H1 (cell line): ENCODE results near the gene CES4A. TPM values are rescaled to one million over a fixed set of nuclear protein-coding genes. Genes with fewer than 3 reads are reported as not detected.
A peak's percentile ranks its signal among the peaks of the same experiment; 100 is the strongest.

Source experiments
- CTCF ChIA-PET: fragments of 300-600 bp; sonication (Branson Sonifier 250); formaldehyde crosslinking; loops from one replicate; lab custom pipeline; 2021; ENCODE audit not compliant: partially characterized antibody; lab: Charles Lee
- POLR2A ChIA-PET: fragments of 300-600 bp; sonication (Branson Sonifier 250); formaldehyde crosslinking; loops from one replicate; lab custom pipeline; 2021; ENCODE audit warnings: inconsistent platforms; ENCODE audit not compliant: partially characterized antibody; lab: Charles Lee
- DNase-seq, 2 experiments: peaks; one replicate each; pipeline versions ENCODE4 v3.0.0 to v3.0.0-alpha.2; 2010 to 2022; ENCODE audit warnings: low spot score in 2 of 2, low read depth in 1 of 2, mixed read lengths in 1 of 2
- FAIRE-seq: peaks from 2 replicates; lab custom pipeline; 2011; peaks lifted over from hg19 to GRCh38; lab: Jason Lieb, UNC
- H2AFZ ChIP-seq: 2 replicates; pipeline ENCODE4 v1.8.1; 2012; ENCODE audit warnings: low read length, inconsistent platforms
- H2AK5ac ChIP-seq: 2 replicates; pipeline ENCODE4 v1.6.1; 2013; ENCODE audit warnings: low read depth, low read length
- H2BK120ac ChIP-seq: replicated peaks from 2 replicates; pipeline ENCODE3; 2013; ENCODE audit warnings: low read depth, low read length, inconsistent platforms
- H2BK12ac ChIP-seq: 2 replicates; pipeline ENCODE4 v1.6.1; 2013; ENCODE audit warnings: low read depth, low read length
- H2BK15ac ChIP-seq: 2 replicates; pipeline ENCODE4 v1.6.1; 2013; ENCODE audit warnings: low read length
- H2BK20ac ChIP-seq: 2 replicates; pipeline ENCODE4 v1.6.1; 2013; ENCODE audit warnings: low read length
- H2BK5ac ChIP-seq: 2 replicates; pipeline ENCODE4 v1.6.1; 2013; ENCODE audit warnings: low read depth, low read length
- H3K14ac ChIP-seq: 2 replicates; pipeline ENCODE4 v1.6.1; 2013; ENCODE audit warnings: inconsistent platforms; ENCODE audit not compliant: insufficient read length
- H3K18ac ChIP-seq: 2 replicates; pipeline ENCODE4 v1.6.1; 2013; ENCODE audit warnings: low read length; ENCODE audit errors: extremely low read depth
- H3K23ac ChIP-seq: 2 replicates; pipeline ENCODE4 v1.6.1; 2013; ENCODE audit warnings: inconsistent platforms; ENCODE audit not compliant: insufficient read length
- H3K23me2 ChIP-seq: 2 replicates; pipeline ENCODE4 v1.6.1; 2013; ENCODE audit warnings: low read depth, low read length
- H3K27ac ChIP-seq: 2 replicates; pipeline ENCODE4 v1.6.1; 2011; ENCODE audit warnings: low read depth, low read length, inconsistent platforms
- H3K27me3 ChIP-seq, 4 experiments: replicated peaks in 1 of 4; 1 replicate in 1 of 4; 2 replicates in 3 of 4; pipeline versions ENCODE4 v1.6.1 to v1.8.1; 2011 to 2013; ENCODE audit warnings: low read length in 3 of 4, mild to moderate bottlenecking in 3 of 4, inconsistent platforms in 2 of 4, mixed read lengths in 2 of 4, moderate library complexity in 1 of 4; ENCODE audit not compliant: control insufficient read depth in 3 of 4, insufficient read depth in 3 of 4; ENCODE audit errors: extremely low read depth in 1 of 4
- H3K36me3 ChIP-seq, 4 experiments: 2 replicates each; pipeline versions ENCODE4 v1.6.1 to v1.8.1; 2011 to 2013; ENCODE audit warnings: mild to moderate bottlenecking in 4 of 4, low read length in 3 of 4, moderate library complexity in 2 of 4, control low read depth in 1 of 4, inconsistent platforms in 1 of 4; ENCODE audit not compliant: insufficient read depth in 4 of 4, control insufficient read depth in 2 of 4
- H3K4ac ChIP-seq: replicated peaks from 2 replicates; pipeline ENCODE3; 2013; ENCODE audit warnings: low read length, low read depth, mixed read lengths, inconsistent platforms; ENCODE audit not compliant: insufficient read length
- H3K4me1 ChIP-seq, 4 experiments: replicated peaks in 1 of 4; 1 replicate in 1 of 4; 2 replicates in 3 of 4; pipeline versions ENCODE4 v1.6.1 to v1.8.1; 2011 to 2013; ENCODE audit warnings: low read length in 3 of 4, inconsistent platforms in 2 of 4, mixed read lengths in 1 of 4; ENCODE audit not compliant: insufficient read depth in 4 of 4, control insufficient read depth in 3 of 4
- H3K4me2 ChIP-seq, 2 experiments: 2 replicates each; pipeline versions ENCODE4 v1.6.1 to v1.8.1; 2011 to 2013; ENCODE audit warnings: low read depth in 2 of 2, low read length in 2 of 2, control low read depth in 1 of 2, inconsistent platforms in 1 of 2, mild to moderate bottlenecking in 1 of 2; ENCODE audit not compliant: insufficient read depth in 1 of 2
- H3K4me3 ChIP-seq, 4 experiments: fragments of 200-600, 300-600 bp in 1 of 4; sonication (generic), shearing (Covaris generic), sonication (Bioruptor Twin) in 1 of 4; 2 replicates each; pipeline versions ENCODE4 v1.5.1 to v1.8.1; 2011 to 2016; ENCODE audit warnings: low read length in 4 of 4, low read depth in 3 of 4, control low read depth in 2 of 4, inconsistent platforms in 2 of 4, mild to moderate bottlenecking in 2 of 4, mixed read lengths in 1 of 4, moderate library complexity in 1 of 4; ENCODE audit not compliant: insufficient read depth in 2 of 4; ENCODE audit errors: extremely low read depth in 1 of 4
- H3K56ac ChIP-seq: replicated peaks from 2 replicates; pipeline ENCODE3; 2013; ENCODE audit warnings: low read depth, mild to moderate bottlenecking, mixed read lengths, low read length, inconsistent platforms; ENCODE audit not compliant: insufficient read length
- H3K79me1 ChIP-seq: 2 replicates; pipeline ENCODE4 v1.6.1; 2013; ENCODE audit warnings: low read depth, low read length, control low read depth
- H3K79me2 ChIP-seq, 2 experiments: 2 replicates each; pipeline versions ENCODE4 v1.6.1 to v1.8.1; 2012 to 2013; ENCODE audit warnings: low read length in 2 of 2, mild to moderate bottlenecking in 2 of 2, inconsistent platforms in 1 of 2; ENCODE audit not compliant: insufficient read depth in 2 of 2, control insufficient read depth in 1 of 2
- H3K9ac ChIP-seq, 4 experiments: replicated peaks in 1 of 4; 1 replicate in 1 of 4; 2 replicates in 3 of 4; pipeline versions ENCODE4 v1.6.1 to v1.8.1; 2011 to 2013; ENCODE audit warnings: low read depth in 3 of 4, low read length in 3 of 4, control low read depth in 2 of 4, mild to moderate bottlenecking in 2 of 4, moderate library complexity in 2 of 4, inconsistent platforms in 1 of 4; ENCODE audit errors: extremely low read depth in 1 of 4
- H3K9me3 ChIP-seq, 2 experiments: 2 replicates each; pipeline versions ENCODE4 v1.6.1 to v1.8.1; 2012 to 2013; ENCODE audit warnings: mild to moderate bottlenecking in 2 of 2, moderate library complexity in 2 of 2, control low read depth in 1 of 2, inconsistent platforms in 1 of 2, low read depth in 1 of 2, low read length in 1 of 2, mixed read lengths in 1 of 2; ENCODE audit not compliant: insufficient read depth in 2 of 2
- H4K20me1 ChIP-seq, 2 experiments: replicated peaks in 1 of 2; 2 replicates each; pipeline versions ENCODE3 to v1.8.1; 2011 to 2013; ENCODE audit warnings: inconsistent platforms in 2 of 2, low read length in 2 of 2, mild to moderate bottlenecking in 1 of 2; ENCODE audit not compliant: insufficient read depth in 2 of 2, control insufficient read depth in 1 of 2
- H4K5ac ChIP-seq: 2 replicates; pipeline ENCODE4 v1.6.1; 2013; ENCODE audit warnings: low read length, low read depth, mixed read lengths, inconsistent platforms; ENCODE audit not compliant: insufficient read length
- H4K8ac ChIP-seq: 2 replicates; pipeline ENCODE4 v1.8.0; 2013; ENCODE audit warnings: mild to moderate bottlenecking, moderate library complexity, low read length, inconsistent platforms; ENCODE audit not compliant: insufficient read depth; ENCODE audit errors: extremely low read depth
- H4K91ac ChIP-seq: replicated peaks from 2 replicates; pipeline ENCODE3; 2013; ENCODE audit warnings: low read length, mixed read lengths, inconsistent platforms; ENCODE audit not compliant: insufficient read length
- EZH2 ChIP-seq: fragments of 200-600 bp; sonication (generic); IDR thresholded peaks from 2 replicates; pipeline ENCODE4 v1.7.1; 2012; ENCODE audit warnings: low read depth, mild to moderate bottlenecking, moderate library complexity, low read length, inconsistent platforms; ENCODE audit not compliant: severe bottlenecking
- POU5F1 ChIP-seq: IDR thresholded peaks from 2 replicates; pipeline ENCODE4 v1.6.1; 2011; ENCODE audit warnings: low read depth, mild to moderate bottlenecking, low read length, moderate library complexity
- SRF ChIP-seq: IDR thresholded peaks from 2 replicates; pipeline ENCODE4 v1.6.1; 2011; ENCODE audit warnings: mild to moderate bottlenecking, low read depth, low read length, moderate library complexity
- WGBS, 2 experiments: shearing (Covaris generic) in 1 of 2; methylation state at CpG; one replicate each; pipeline versions ENCODE4 v1.1.6 to v1.1.7; 2013 to 2015; ENCODE audit warnings: low lambda C conversion rate in 2 of 2, mixed read lengths in 2 of 2, inconsistent platforms in 1 of 2, low coverage in 1 of 2, missing lambda C conversion rate in 1 of 2; ENCODE audit not compliant: insufficient replicate concordance in 2 of 2, insufficient coverage in 1 of 2, insufficient read length in 1 of 2; ENCODE audit errors: extremely low coverage in 1 of 2, missing lambda C conversion rate in 1 of 2; 5-methylcytosine and 5-hydroxymethylcytosine counted together
- polyA plus RNA-seq, 7 experiments: library from polyadenylated mRNA; depleted of rRNA in 3 of 7; stranded (reverse) in 5 of 7; unstranded in 2 of 7; fragments of >200 nt in 5 of 7; fragments of 200-250 nt in 2 of 7; gene quantifications; 1 replicate in 5 of 7; 2 replicates in 1 of 7; 4 replicates in 1 of 7; pipeline versions ENCODE4 v1.2.1 to v1.2.3, GENCODE V29; 2011 to 2013; ENCODE audit warnings: missing spikeins in 2 of 7, mixed read lengths in 2 of 7
- total RNA-seq: library from RNA; stranded (reverse); fragmentation: NEBNext Ultra II Directional; extraction: Animal tissue kit (Norgen Biotek cat#: 25700); gene quantifications from 2 replicates; pipeline ENCODE4 v1.2.1, GENCODE V29; 2021

CES4A gene
- total and polyA plus RNA-seq, 2 of the 8 experiments (the other 6 are each of a cell fraction or from before 2014, with no cell fraction given) = 0.93 to 1.5 TPM

- H3K23me2 ChIP-seq = peaks cover 11% of the 10 kb centered on the region; the same call in 1 of the 2 replicates
- no peaks in the 10 kb centered on the region for H3K36me3 ChIP-seq
- no peak overlapping the region for H2BK120ac ChIP-seq
- H3K4me3 ChIP-seq = peak overlapping the region; percentile 21 to 61 (median 40); a peak in 7 of 8 replicates
- H2AK5ac ChIP-seq = no peak overlapping the region
- H3K23ac ChIP-seq = no peak overlapping the region
- H2BK20ac ChIP-seq = no peak overlapping the region
- peak overlapping the region; percentile 62 to 77 for H3K4me2 ChIP-seq
- POLR2A ChIA-PET = interaction anchor here (1.3 to 1.4 kb wide), 3 partner anchors 11 to 89 kb away, joined by 4 read pairs; no protein-coding TSS in a partner anchor
- no peak overlapping the region for H4K91ac ChIP-seq
- H3K18ac ChIP-seq = no peak overlapping the region
- no peak overlapping the region for H3K27ac ChIP-seq
- H2BK15ac ChIP-seq = no peak overlapping the region; the same call in 1 of the 2 replicates
- no peaks in the 10 kb centered on the region for H3K79me1 ChIP-seq
- H4K5ac ChIP-seq = no peak overlapping the region
- CTCF ChIA-PET = interaction anchor here (0.6 to 10.2 kb wide), 37 partner anchors 9 to 273 kb away, joined by 3 to 89 read pairs (median 4); partner anchors contain the start of genes CES3, ELMO3, FBXL8 and NOL3
- peaks cover 16 to 37% (median 29%) of the 10 kb centered on the region in 4 experiments for H3K27me3 ChIP-seq
- H2BK12ac ChIP-seq = no peak overlapping the region
- no peaks in the 10 kb centered on the region for H3K9me3 ChIP-seq
- no peak overlapping the region for H3K9ac ChIP-seq
- no peak overlapping the region for H3K4ac ChIP-seq
- H2AFZ ChIP-seq = no peak overlapping the region
- H2BK5ac ChIP-seq = no peak overlapping the region
- H3K79me2 ChIP-seq = no peaks in the 10 kb centered on the region
- no peaks in the 10 kb centered on the region for H4K20me1 ChIP-seq
- 17% methylated on average over 16 of the region's 21 CpGs; no CpG with 5 or more reads in 1 of the 2 experiments for WGBS, 2 experiments
- TF ChIP-seq EZH2 = peak; percentile 44
- no peak for TF ChIP-seq POU5F1
- no peak for TF ChIP-seq SRF
- TF ChIP-seq, all 59 proteins: peak for 1
- Histone ChIP-seq H3K4me1 (peaks cover 0 to 6% (median 4%) of the 10 kb centered on the region in 4 experiments; a peak in 4 of 7 replicates), H3K14ac (no peak overlapping the region), H4K8ac (peak overlapping the region; percentile 39), H3K56ac (no peak overlapping the region)
- no peak for DNase-seq
- FAIRE-seq = no peak
These were observed 24.9 kb downstream of the CES4A start for GRCh38 chr16:67013233-67013822.
